Keratinocyte (primary cell): ENCODE results near the gene ZNF480. TPM values are rescaled to one million over a fixed set of nuclear protein-coding genes. Genes with fewer than 3 reads are reported as not detected.

Source experiments
- DNase-seq: peaks from one replicate; pipeline ENCODE4 v3.0.0-alpha.2; 2011; ENCODE audit warnings: low read depth, missing footprints, low spot score
- FAIRE-seq: peaks from 2 replicates; lab custom pipeline; 2011; peaks lifted over from hg19 to GRCh38; lab: Jason Lieb, UNC
- H2AFZ ChIP-seq: 2 replicates; pipeline ENCODE4 v1.6.0; 2012; ENCODE audit warnings: low read length, control low read depth, inconsistent platforms; ENCODE audit not compliant: control insufficient read depth
- H3K27ac ChIP-seq: 2 replicates; pipeline ENCODE4 v1.5.1; 2011; ENCODE audit warnings: low read length; ENCODE audit not compliant: control insufficient read depth, insufficient read depth
- H3K27me3 ChIP-seq: 3 replicates; pipeline ENCODE4 v1.6.0; 2011; ENCODE audit warnings: low read length; ENCODE audit not compliant: control insufficient read depth, insufficient read depth; ENCODE audit errors: extremely low read depth
- H3K36me3 ChIP-seq, 2 experiments: 2 replicates in 1 of 2; 3 replicates in 1 of 2; pipeline ENCODE4 v1.5.1; 2011; ENCODE audit warnings: low read length in 2 of 2, mild to moderate bottlenecking in 1 of 2; ENCODE audit not compliant: control insufficient read depth in 2 of 2, insufficient read depth in 2 of 2; ENCODE audit errors: extremely low read depth in 1 of 2
- H3K4me1 ChIP-seq: 3 replicates; pipeline ENCODE4 v1.5.1; 2011; ENCODE audit warnings: low read length; ENCODE audit not compliant: control insufficient read depth, insufficient read depth; ENCODE audit errors: extremely low read depth
- H3K4me2 ChIP-seq: 3 replicates; pipeline ENCODE4 v1.6.0; 2011; ENCODE audit warnings: low read depth, low read length; ENCODE audit not compliant: control insufficient read depth, insufficient read depth; ENCODE audit errors: extremely low read depth
- H3K4me3 ChIP-seq, 3 experiments: fragments of 200-600 bp in 1 of 3; sonication (generic) in 1 of 3; 2 replicates in 2 of 3; 3 replicates in 1 of 3; pipeline ENCODE4 v1.5.1; 2011 to 2016; ENCODE audit warnings: low read length in 3 of 3, mild to moderate bottlenecking in 3 of 3, control low read depth in 2 of 3, inconsistent platforms in 1 of 3, low read depth in 1 of 3, mixed read lengths in 1 of 3, mixed run types in 1 of 3, moderate library complexity in 1 of 3; ENCODE audit not compliant: control insufficient read depth in 2 of 3, insufficient read depth in 2 of 3; ENCODE audit errors: extremely low read depth in 1 of 3
- H3K79me2 ChIP-seq: 2 replicates; pipeline ENCODE4 v1.6.0; 2012; ENCODE audit warnings: low read length; ENCODE audit not compliant: control insufficient read depth, insufficient read depth
- H3K9ac ChIP-seq: 3 replicates; pipeline ENCODE4 v1.6.0; 2011; ENCODE audit warnings: low read length; ENCODE audit not compliant: control insufficient read depth, insufficient read depth; ENCODE audit errors: extremely low read depth
- H3K9me1 ChIP-seq: 3 replicates; pipeline ENCODE4 v1.6.0; 2011; ENCODE audit warnings: low read length; ENCODE audit not compliant: control insufficient read depth, insufficient read depth; ENCODE audit errors: extremely low read depth
- H3K9me3 ChIP-seq: 2 replicates; pipeline ENCODE4 v1.5.1; 2012; ENCODE audit warnings: low read depth, low read length; ENCODE audit not compliant: control insufficient read depth
- H4K20me1 ChIP-seq: 3 replicates; pipeline ENCODE4 v1.6.0; 2011; ENCODE audit warnings: low read length; ENCODE audit not compliant: control insufficient read depth, insufficient read depth; ENCODE audit errors: extremely low read depth
- CTCF ChIP-seq, 3 experiments: IDR thresholded peaks in 1 of 3; conservative IDR thresholded peaks in 1 of 3; optimal IDR thresholded peaks in 1 of 3; 2 replicates in 2 of 3; 3 replicates in 1 of 3; pipeline versions ENCODE3 to v1.5.1; 2011; ENCODE audit warnings: low read length in 3 of 3, mild to moderate bottlenecking in 3 of 3, moderate library complexity in 2 of 3, control low read depth in 1 of 3, inconsistent platforms in 1 of 3; ENCODE audit not compliant: insufficient read depth in 2 of 3; ENCODE audit errors: extremely low read depth in 1 of 3
- EZH2 ChIP-seq: IDR thresholded peaks from one replicate; pipeline ENCODE4 v1.6.1; 2012; ENCODE audit warnings: inconsistent platforms, mild to moderate bottlenecking, low read length, moderate library complexity
- dilution Hi-C: fragments of 300-500 bp; cut with MboI; formaldehyde crosslinking; loops from one replicate; pipeline ENCODE4 v1.7.0; 2020; ENCODE audit warnings: low sequenced_read_pairs; ENCODE audit not compliant: extremely low pct_ligation_motif_present
- polyA plus RNA-seq, 5 experiments: library from polyadenylated mRNA; depleted of rRNA in 3 of 5; stranded (reverse) in 3 of 5; stranded (forward) in 1 of 5; unstranded in 1 of 5; fragments of >200 nt; gene quantifications; 1 replicate in 1 of 5; 2 replicates in 3 of 5; 3 replicates in 1 of 5; pipeline versions ENCODE4 v1.2.1 to v1.2.3, GENCODE V29; 2011 to 2012; ENCODE audit warnings: missing spikeins in 2 of 5, low read depth in 1 of 5, low replicate concordance in 1 of 5

Gene ZNF480
- polyA plus RNA-seq, 1 donor (not counting 4 experiments of a cell fraction or from before 2014, with no cell fraction given) = 7.5 TPM

- Histone ChIP-seq H3K9me3 (peaks cover 8% of the 10 kb centered on the region), H2AFZ (no peak overlapping the region), H3K9me1 (no peaks in the 10 kb centered on the region), H3K27ac (no peak overlapping the region), H3K4me3 (no peak overlapping the region), H3K36me3 (peaks cover 0 to 3% of the 10 kb centered on the region in 2 experiments), H3K9ac (no peak overlapping the region), H3K4me1 (no peaks in the 10 kb centered on the region), H3K27me3 (no peaks in the 10 kb centered on the region), H3K4me2 (no peak overlapping the region), H4K20me1 (no peaks in the 10 kb centered on the region), H3K79me2 (no peaks in the 10 kb centered on the region)
- no peak for FAIRE-seq
- DNase-seq = no peak
- TF ChIP-seq EZH2 = no peak
- no peak for TF ChIP-seq CTCF (optimal IDR thresholded peaks at IDR 0.05 in 1 of 3, IDR thresholded peaks at IDR 0.05 in 1 of 3, conservative IDR thresholded peaks at IDR 0.05 in 1 of 3; ENCODE audit: extremely low read depth in 1 of 3, insufficient read depth in 2 of 3, low read length in 3 of 3)
- dilution Hi-C loops = no loop called here
These were observed 54.5 kb downstream of the ZNF480 start for GRCh38 chr19:52351512-52351911.

- Histone ChIP-seq H3K9me3 (peaks cover 17% of the 10 kb centered on the region), H3K9me1 (no peaks in the 10 kb centered on the region), H3K36me3 (no peaks in the 10 kb centered on the region), H3K27me3 (no peaks in the 10 kb centered on the region), H2AFZ (no peak overlapping the region), H3K79me2 (peaks cover under 1% of the 10 kb centered on the region), H3K27ac (no peak overlapping the region), H3K4me1 (no peaks in the 10 kb centered on the region), H3K4me2 (no peak overlapping the region), H3K9ac (no peak overlapping the region), H3K4me3 (no peak overlapping the region), H4K20me1 (no peaks in the 10 kb centered on the region)
- FAIRE-seq = no peak
- no peak for TF ChIP-seq CTCF (optimal IDR thresholded peaks at IDR 0.05 in 1 of 3, IDR thresholded peaks at IDR 0.05 in 1 of 3, conservative IDR thresholded peaks at IDR 0.05 in 1 of 3; ENCODE audit: extremely low read depth in 1 of 3, insufficient read depth in 2 of 3, low read length in 3 of 3)
- TF ChIP-seq EZH2 = no peak
- no peak for DNase-seq
- dilution Hi-C loops = no loop called here
These were observed 69.5 kb downstream of the ZNF480 start for GRCh38 chr19:52366414-52366824.
